Ecto neural progenitor cell (in vitro differentiated cells): ENCODE data around the gene FRMPD2.
"Not testable (repeated sequence)": the region's sequence is repeated elsewhere in the genome, so short reads cannot be mapped to it uniquely, and the experiment has no call there.

ENCODE experiments used
- DNase-seq: peaks from one replicate; pipeline ENCODE4 v3.0.0-alpha.2; 2018; ENCODE audit warnings: low spot score

The FRMPD2 gene

GRCh38 chr10:48126251-48126650, 148.2 kb downstream of the FRMPD2 start:
- DNase-seq: not testable (repeated sequence)

- not testable (repeated sequence) for DNase-seq
Measured at GRCh38 chr10:48125631-48126030, 148.9 kb downstream of the FRMPD2 start.

GRCh38 chr10:48122618-48123017, 151.9 kb downstream of the FRMPD2 start:
- not testable (repeated sequence) for DNase-seq

GRCh38 chr10:48110277-48110676, 164.2 kb downstream of the FRMPD2 start:
- not testable (repeated sequence) for DNase-seq
